CD14-positive monocyte (primary cell): ENCODE results near the gene NDST1. TPM values are rescaled to one million over a fixed set of nuclear protein-coding genes. Genes with fewer than 3 reads are reported as not detected.

Source experiments
- DNase-seq, 3 donors: peaks; one replicate each; pipeline ENCODE4 v3.0.0-alpha.2; 2011 to 2022
- H2AFZ ChIP-seq: 2 replicates; pipeline ENCODE4 v1.6.0; 2012; ENCODE audit warnings: mild to moderate bottlenecking, low read depth, low read length, inconsistent platforms; ENCODE audit not compliant: insufficient read depth, poor library complexity, severe bottlenecking
- H3K27ac ChIP-seq, 2 donors: 1 replicate in 1 of 2; 2 replicates in 1 of 2; pipeline ENCODE4 v1.5.1; 2012 to 2013; ENCODE audit warnings: low read length in 2 of 2, control low read depth in 1 of 2, inconsistent platforms in 1 of 2, low read depth in 1 of 2, mild to moderate bottlenecking in 1 of 2
- H3K27me3 ChIP-seq, 2 donors: one replicate each; pipeline versions ENCODE4 v1.6.0 to v1.6.1; 2011 to 2013; ENCODE audit warnings: low read length in 2 of 2; ENCODE audit not compliant: control insufficient read depth in 2 of 2, insufficient read depth in 2 of 2
- H3K36me3 ChIP-seq, 2 donors: replicated peaks in 1 of 2; 1 replicate in 1 of 2; 2 replicates in 1 of 2; pipeline versions ENCODE4 v1.5.1 to v1.6.1; 2012 to 2013; ENCODE audit warnings: low read length in 2 of 2, control low read depth in 1 of 2, inconsistent platforms in 1 of 2, mild to moderate bottlenecking in 1 of 2; ENCODE audit not compliant: insufficient read depth in 2 of 2, control insufficient read depth in 1 of 2
- H3K4me1 ChIP-seq, 2 donors: 1 replicate in 1 of 2; 2 replicates in 1 of 2; pipeline versions ENCODE4 v1.5.1 to v1.6.1; 2012 to 2013; ENCODE audit warnings: low read length in 2 of 2, control low read depth in 1 of 2, inconsistent platforms in 1 of 2, mild to moderate bottlenecking in 1 of 2, moderate library complexity in 1 of 2; ENCODE audit not compliant: insufficient read depth in 2 of 2, control insufficient read depth in 1 of 2
- H3K4me2 ChIP-seq: replicated peaks from 2 replicates; pipeline ENCODE3; 2012; ENCODE audit warnings: low read length, moderate library complexity, mild to moderate bottlenecking; ENCODE audit not compliant: poor library complexity, severe bottlenecking; ENCODE audit errors: extremely low read depth
- H3K4me3 ChIP-seq, 3 experiments: fragments of 200-600 bp in 1 of 3; sonication (generic) in 1 of 3; replicated peaks in 1 of 3; 1 replicate in 2 of 3; 2 replicates in 1 of 3; pipeline ENCODE4 v1.5.1; 2011 to 2013; ENCODE audit warnings: low read length in 3 of 3, mild to moderate bottlenecking in 3 of 3, control low read depth in 2 of 3, low read depth in 2 of 3, inconsistent platforms in 1 of 3, moderate library complexity in 1 of 3
- H3K79me2 ChIP-seq: 2 replicates; pipeline ENCODE4 v1.6.0; 2012; ENCODE audit warnings: mild to moderate bottlenecking, control low read depth, inconsistent platforms, low read length, moderate library complexity; ENCODE audit not compliant: insufficient read depth
- H3K9ac ChIP-seq: 2 replicates; pipeline ENCODE4 v1.6.0; 2017; ENCODE audit warnings: low read length, mild to moderate bottlenecking; ENCODE audit not compliant: insufficient read depth, poor library complexity, severe bottlenecking
- H3K9me3 ChIP-seq, 2 donors: replicated peaks in 1 of 2; 1 replicate in 1 of 2; 2 replicates in 1 of 2; pipeline versions ENCODE4 v1.5.1 to v1.6.1; 2012 to 2013; ENCODE audit warnings: low read length in 2 of 2, control low read depth in 1 of 2; ENCODE audit not compliant: control insufficient read depth in 1 of 2, insufficient read depth in 1 of 2
- H4K20me1 ChIP-seq: 2 replicates; pipeline ENCODE4 v1.6.0; 2012; ENCODE audit warnings: mild to moderate bottlenecking, low read length, control low read depth, moderate library complexity; ENCODE audit not compliant: insufficient read depth
- H3K27ac Mint-ChIP-seq, 7 donors: one replicate each; pipeline ENCODE4 v1.8.0; 2020; ENCODE audit warnings: mild to moderate bottlenecking in 7 of 7, mixed read lengths in 7 of 7, moderate library complexity in 6 of 7, inconsistent platforms in 2 of 7
- H3K27me3 Mint-ChIP-seq, 3 donors: one replicate each; pipeline ENCODE4 v1.8.0; 2021 to 2022; ENCODE audit warnings: low read depth in 3 of 3, mild to moderate bottlenecking in 3 of 3, mixed read lengths in 3 of 3, moderate library complexity in 3 of 3, inconsistent platforms in 1 of 3
- H3K36me3 Mint-ChIP-seq, 2 donors: one replicate each; pipeline ENCODE4 v1.8.0; 2020; ENCODE audit warnings: mixed read lengths in 2 of 2, inconsistent platforms in 1 of 2, mild to moderate bottlenecking in 1 of 2
- H3K4me1 Mint-ChIP-seq: one replicate; pipeline ENCODE4 v1.8.0; 2020; ENCODE audit warnings: mild to moderate bottlenecking, mixed read lengths
- H3K4me3 Mint-ChIP-seq, 2 donors: one replicate each; pipeline ENCODE4 v1.8.0; 2020; ENCODE audit warnings: mild to moderate bottlenecking in 2 of 2, mixed read lengths in 2 of 2, moderate library complexity in 1 of 2
- H3K9me3 Mint-ChIP-seq, 7 donors: one replicate each; pipeline ENCODE4 v1.8.0; 2020 to 2022; ENCODE audit warnings: mixed read lengths in 7 of 7, mild to moderate bottlenecking in 6 of 7, moderate library complexity in 6 of 7, inconsistent platforms in 2 of 7
- WGBS: methylation state at CpG from one replicate; pipeline ENCODE4 v1.1.5; 2013; ENCODE audit warnings: missing lambda C conversion rate; ENCODE audit not compliant: insufficient coverage; 5-methylcytosine and 5-hydroxymethylcytosine counted together
- intact Hi-C, 2 donors: fragments of 100-400 bp; cut with micrococcal nuclease; formaldehyde crosslinking; loops; one replicate each; pipeline versions ENCODE4 v1.15.0 to v1.15.1; 2023
- polyA plus RNA-seq, 3 donors: library from polyadenylated mRNA; depleted of rRNA in 1 of 3; unstranded in 2 of 3; stranded (reverse) in 1 of 3; fragments of 300-500 nt in 2 of 3; fragments of >200 nt in 1 of 3; fragmentation: Illumina TruSeq in 2 of 3; gene quantifications; 1 replicate in 2 of 3; 2 replicates in 1 of 3; pipeline ENCODE4 v1.2.3, GENCODE V29; 2012 to 2021
- TF ChIP-seq, protein P1 (sequence below): fragments of 200-600 bp; IDR thresholded peaks from one replicate; pipeline ENCODE4 v1.8.0; 2022; ENCODE audit warnings: antibody characterized with exemption, mild to moderate bottlenecking

The NDST1 gene
- polyA plus RNA-seq, 3 donors, result 7.0 to 18.9 (median 7.5) TPM

DNA sequence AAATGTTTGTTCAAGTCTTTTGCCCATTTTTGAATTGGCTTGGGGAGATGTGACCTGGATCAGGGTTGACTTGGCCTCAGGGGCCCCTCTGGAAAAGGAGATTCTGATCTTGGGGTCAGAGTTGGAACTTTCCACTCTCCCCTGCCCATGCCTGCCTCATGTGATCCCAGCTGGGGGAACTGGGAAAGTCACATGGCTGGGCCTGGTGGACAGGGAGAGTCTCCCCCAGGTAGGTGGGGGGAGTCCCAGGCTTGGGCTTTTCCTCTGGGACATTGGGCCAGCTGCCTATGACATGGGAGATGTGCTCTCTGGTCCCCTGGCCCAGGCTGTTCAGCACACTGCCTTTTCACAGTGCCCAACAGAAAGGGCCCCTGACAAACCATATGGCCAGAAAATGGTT, 60.7 kb downstream of the NDST1 start:
- Histone ChIP-seq H3K27me3 (no peaks in the 10 kb centered on the region), H3K79me2 (no peaks in the 10 kb centered on the region), H2AFZ (no peak overlapping the region), H3K4me2 (no peak overlapping the region), H3K27ac (no peak overlapping the region), H3K4me3 (no peak overlapping the region), H4K20me1 (no peaks in the 10 kb centered on the region), H3K9ac (no peak overlapping the region), H3K9me3 (no peaks in the 10 kb centered on the region), H3K36me3 (no peaks in the 10 kb centered on the region), H3K4me1 (peaks cover 7 to 12% of the 10 kb centered on the region in 2 donors)
- TF ChIP-seq, protein P1, sequence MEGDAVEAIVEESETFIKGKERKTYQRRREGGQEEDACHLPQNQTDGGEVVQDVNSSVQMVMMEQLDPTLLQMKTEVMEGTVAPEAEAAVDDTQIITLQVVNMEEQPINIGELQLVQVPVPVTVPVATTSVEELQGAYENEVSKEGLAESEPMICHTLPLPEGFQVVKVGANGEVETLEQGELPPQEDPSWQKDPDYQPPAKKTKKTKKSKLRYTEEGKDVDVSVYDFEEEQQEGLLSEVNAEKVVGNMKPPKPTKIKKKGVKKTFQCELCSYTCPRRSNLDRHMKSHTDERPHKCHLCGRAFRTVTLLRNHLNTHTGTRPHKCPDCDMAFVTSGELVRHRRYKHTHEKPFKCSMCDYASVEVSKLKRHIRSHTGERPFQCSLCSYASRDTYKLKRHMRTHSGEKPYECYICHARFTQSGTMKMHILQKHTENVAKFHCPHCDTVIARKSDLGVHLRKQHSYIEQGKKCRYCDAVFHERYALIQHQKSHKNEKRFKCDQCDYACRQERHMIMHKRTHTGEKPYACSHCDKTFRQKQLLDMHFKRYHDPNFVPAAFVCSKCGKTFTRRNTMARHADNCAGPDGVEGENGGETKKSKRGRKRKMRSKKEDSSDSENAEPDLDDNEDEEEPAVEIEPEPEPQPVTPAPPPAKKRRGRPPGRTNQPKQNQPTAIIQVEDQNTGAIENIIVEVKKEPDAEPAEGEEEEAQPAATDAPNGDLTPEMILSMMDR, result no peak
- Mint-ChIP-seq H3K9me3 (peaks cover 0 to 3% (median 0%) of the 10 kb centered on the region in 7 donors), H3K4me1 (peaks cover 22% of the 10 kb centered on the region), H3K27me3 (peaks cover 0 to 2% (median 1%) of the 10 kb centered on the region in 3 donors), H3K27ac (no peak overlapping the region), H3K36me3 (no peaks in the 10 kb centered on the region), H3K4me3 (no peak overlapping the region)
- intact Hi-C loops, result no loop called here
- DNase-seq, result no peak

DNA sequence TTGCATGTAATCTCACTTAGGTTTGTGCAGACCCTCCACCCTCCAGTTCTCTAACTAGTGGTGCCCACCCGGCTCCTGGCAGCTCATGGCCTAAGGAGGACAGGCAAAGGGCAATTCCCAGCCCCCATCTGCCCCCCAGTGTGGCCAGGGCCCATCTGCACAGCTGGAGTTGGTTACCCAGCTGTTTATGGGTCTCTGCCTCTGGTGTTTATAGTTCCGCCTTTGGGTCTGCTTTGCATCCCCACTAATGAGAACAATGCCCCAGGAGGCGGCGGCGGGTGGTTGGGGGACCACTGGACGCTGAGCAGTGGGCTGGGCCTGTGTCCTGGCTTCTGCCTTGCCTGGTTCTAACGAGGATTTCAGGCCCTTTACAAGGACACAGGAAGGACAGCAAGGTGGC, 62.4 kb downstream of the NDST1 start:
- H3K9ac ChIP-seq, result no peak overlapping the region
- H3K27me3 ChIP-seq, result no peaks in the 10 kb centered on the region
- DNase-seq, result no peak
- Mint-ChIP-seq H3K9me3 (peaks cover 0 to 3% (median 0%) of the 10 kb centered on the region in 7 donors), H3K4me1 (peaks cover 22% of the 10 kb centered on the region), H3K27ac (no peak overlapping the region), H3K27me3 (peaks cover 0 to 3% (median 1%) of the 10 kb centered on the region in 3 donors), H3K36me3 (no peaks in the 10 kb centered on the region), H3K4me3 (no peak overlapping the region)
- no peaks in the 10 kb centered on the region for H4K20me1 ChIP-seq
- H3K4me3 ChIP-seq, result no peak overlapping the region
- no peaks in the 10 kb centered on the region for H3K79me2 ChIP-seq
- H3K9me3 ChIP-seq, result no peaks in the 10 kb centered on the region
- intact Hi-C loops, result no loop called here
- H3K4me2 ChIP-seq, result no peak overlapping the region
- no peak overlapping the region for H3K27ac ChIP-seq
- TF ChIP-seq, protein P1, result no peak
- H3K36me3 ChIP-seq, result no peaks in the 10 kb centered on the region
- no peak overlapping the region for H2AFZ ChIP-seq
- WGBS, result 95% methylated on average over 7 of the region's 7 CpGs
- H3K4me1 ChIP-seq, result peaks cover 7 to 12% of the 10 kb centered on the region in 2 donors
